DMS79 (cell line): ENCODE data around the gene LRRIQ1.
"Not testable (repeated sequence)": the region's sequence is repeated elsewhere in the genome, so short reads cannot be mapped to it uniquely, and the experiment has no call there.

Experiments
- DNase-seq: peaks from one replicate; lab custom pipeline; 2025; lab: John Stamatoyannopoulos, UW

LRRIQ1 gene

DNA sequence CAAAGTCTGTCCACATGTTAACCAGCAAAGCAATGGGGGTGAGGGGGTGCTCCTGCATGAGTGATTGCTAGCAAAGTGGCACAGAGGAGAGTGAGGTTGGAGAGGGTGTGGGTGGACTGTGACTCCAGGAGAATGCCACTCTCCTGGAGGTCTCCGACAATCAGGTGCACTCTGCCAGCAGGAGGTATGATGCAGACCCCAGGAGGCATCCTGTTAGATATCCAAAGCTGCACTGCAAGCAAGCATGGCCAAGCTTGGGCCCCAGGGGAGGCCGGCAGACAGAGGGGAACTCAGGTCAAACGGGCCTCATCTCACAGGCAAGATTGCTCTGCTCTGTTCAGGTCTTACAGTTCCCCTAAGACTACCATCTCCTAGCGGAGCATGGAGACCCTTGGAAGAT, 170.4 kb downstream of the LRRIQ1 start:
- no peak for DNase-seq

DNA sequence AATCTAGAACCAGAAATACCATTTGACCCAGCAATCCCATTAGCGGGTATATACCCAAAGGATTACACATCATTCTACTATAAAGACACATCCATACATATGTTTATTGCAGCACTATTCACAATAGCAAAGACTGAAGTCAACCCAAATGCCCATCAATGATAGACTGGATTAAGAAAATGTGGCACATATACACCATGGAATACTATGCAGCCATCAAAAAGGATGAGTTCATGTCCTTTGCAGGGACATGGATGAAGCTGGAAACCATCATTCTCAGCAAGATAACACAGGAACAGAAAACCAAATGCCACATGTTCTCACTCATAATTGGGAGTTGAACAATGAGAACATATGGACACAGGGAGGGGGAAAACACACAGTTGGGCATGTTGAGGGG, 188.2 kb downstream of the LRRIQ1 start:
- DNase-seq: not testable (repeated sequence)

DNA sequence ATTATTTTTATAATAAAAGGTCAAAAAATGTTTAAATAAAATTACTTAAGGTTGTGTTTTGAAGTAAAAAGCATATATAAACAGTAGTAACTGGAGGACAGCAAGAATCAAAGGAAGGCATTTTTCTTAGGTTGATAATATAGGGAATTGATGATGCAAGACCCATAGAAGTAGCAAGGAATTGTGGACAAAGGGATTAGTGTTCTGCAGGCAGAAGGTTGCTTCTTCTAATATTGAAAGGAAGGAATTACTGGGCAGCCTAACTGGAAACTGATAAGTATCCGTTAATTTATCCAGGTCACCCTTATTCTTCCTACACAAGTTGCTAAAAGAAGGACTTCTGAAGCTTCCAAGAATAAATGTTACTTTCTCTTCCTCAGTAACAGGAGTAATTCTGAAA, 189.3 kb downstream of the LRRIQ1 start:
- DNase-seq: no peak

DNA sequence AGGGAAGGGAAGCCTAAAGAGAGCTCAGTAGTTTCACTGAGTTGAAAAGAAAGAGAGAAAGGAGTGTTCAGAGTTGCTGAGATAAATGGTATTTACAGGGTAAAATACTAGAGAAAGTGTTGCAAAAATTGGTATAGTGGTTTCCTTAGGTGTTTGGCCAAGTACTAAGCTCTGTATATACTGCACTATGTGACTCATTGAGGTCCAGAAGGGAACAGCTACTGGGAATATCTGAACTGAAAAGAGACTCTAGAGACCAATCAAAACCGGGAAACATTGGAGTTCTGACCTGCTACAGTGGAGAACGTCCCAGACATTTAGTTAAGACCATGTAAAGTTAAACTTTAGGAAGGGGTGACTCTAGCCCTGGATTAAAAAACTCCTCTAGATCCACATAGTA, 201.2 kb downstream of the LRRIQ1 start:
- DNase-seq: no peak

DNA sequence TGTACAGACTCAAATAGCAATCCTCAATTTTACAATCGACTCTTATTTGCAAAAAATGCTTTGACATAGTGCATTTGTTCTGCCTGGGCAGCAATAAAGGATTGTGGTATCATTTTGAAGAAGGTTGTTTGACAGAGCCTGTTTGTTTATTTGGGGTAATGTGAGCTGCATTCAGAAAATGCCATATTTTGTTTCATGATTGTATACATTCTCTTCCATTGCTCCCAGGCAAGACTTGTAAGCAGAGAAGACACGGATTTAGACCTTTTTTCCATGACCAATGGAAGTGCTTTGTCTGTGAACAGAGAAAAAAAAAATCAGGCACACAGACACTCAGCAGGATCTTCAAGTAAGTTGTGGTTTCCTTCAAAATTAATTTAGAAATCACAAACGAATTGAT, 208.4 kb downstream of the LRRIQ1 start:
- DNase-seq: no peak

DNA sequence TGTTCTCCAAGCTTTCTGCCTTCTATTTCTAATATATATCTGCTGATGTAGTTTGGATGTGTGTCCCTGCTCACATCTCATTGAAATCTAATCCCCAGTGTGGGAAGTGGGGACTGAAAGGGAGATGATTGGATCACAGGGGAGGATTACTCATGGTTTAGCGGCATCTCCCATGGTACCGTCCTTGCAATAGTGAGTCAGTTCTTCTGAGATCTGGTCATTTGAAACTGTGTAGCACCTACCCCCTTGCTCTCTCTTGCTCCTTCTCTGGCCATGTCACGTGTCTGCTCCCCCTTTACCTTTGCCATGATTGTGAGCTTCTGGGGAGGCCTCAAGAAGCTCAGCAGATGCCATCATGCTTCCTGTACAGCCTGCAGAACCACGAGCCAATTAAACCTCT, 217.7 kb downstream of the LRRIQ1 start:
- no peak for DNase-seq

DNA sequence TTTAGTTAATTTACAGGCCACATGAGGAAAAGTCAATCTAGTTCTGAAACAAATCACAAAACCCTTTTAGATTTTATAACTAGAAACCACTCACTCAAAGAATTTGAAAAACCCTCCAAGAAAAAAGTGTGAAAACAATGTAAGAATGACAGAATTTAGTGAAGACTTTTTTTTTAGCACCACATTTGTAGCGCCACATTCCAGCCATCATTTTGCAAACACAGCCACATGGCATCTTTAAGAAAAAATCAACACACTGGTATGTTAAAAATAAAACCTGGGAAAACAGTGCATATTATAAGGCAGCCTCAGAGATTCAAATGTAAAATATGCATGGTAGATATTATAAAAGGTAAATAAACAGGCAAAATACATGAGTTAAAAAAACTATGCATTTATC, 221.5 kb downstream of the LRRIQ1 start:
- DNase-seq: no peak

DNA sequence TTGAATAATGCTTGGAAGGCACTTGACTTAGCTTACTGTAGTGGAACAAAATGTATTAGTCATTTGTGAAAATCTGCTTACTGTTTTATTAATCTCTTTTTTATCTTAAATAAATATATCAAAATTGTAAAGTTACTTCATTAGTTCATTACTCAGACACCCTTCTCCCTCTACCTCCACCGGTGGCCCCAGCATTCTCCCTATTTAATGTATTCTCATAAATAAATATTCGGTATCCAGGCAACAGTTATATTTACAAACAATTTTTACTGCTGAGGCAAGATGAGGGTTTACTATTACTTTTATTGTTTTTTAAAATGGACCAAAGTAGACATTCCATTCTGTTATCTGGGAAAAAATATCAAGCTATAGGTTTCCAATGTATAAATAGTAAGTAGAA, 224.3 kb downstream of the LRRIQ1 start:
- DNase-seq: no peak

DNA sequence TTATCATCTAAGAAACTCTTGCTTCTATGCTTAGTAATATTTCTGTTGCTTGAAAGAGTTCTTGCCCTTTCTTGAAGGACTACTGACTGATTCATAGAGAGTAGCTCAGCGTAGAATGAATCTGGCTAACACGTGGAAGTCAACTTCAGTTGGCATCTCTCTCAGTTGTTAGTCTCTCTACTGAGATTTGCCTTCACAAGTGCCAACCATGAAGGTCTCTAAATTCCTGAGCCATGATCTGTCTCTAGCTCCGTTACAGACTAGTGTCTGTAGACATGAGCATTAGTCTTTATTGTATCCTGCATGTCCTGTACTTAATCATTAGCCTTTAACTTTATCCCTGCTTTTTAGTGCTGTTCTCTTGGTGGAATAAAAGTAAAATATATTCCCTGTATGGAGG, 224.7 kb downstream of the LRRIQ1 start:
- DNase-seq: no peak

DNA sequence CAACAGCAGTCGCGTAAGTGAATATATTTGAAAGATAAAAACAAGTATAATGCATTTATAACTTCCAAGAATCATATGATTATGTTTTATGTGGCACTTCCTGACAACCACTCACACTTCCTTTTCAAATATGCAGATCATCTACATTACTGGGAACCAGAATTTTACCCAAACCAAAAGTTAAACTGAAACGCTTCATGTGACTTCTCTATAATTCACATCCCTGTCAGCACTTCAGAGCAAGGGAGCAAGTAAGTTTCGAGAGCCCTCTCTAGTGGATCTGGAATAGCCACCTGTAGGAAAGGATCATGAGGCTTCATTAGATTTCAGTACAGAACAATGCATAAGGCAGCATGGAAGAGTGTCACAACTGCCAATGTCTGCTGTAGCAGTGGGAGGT, 230.2 kb downstream of the LRRIQ1 start:
- no peak for DNase-seq

DNA sequence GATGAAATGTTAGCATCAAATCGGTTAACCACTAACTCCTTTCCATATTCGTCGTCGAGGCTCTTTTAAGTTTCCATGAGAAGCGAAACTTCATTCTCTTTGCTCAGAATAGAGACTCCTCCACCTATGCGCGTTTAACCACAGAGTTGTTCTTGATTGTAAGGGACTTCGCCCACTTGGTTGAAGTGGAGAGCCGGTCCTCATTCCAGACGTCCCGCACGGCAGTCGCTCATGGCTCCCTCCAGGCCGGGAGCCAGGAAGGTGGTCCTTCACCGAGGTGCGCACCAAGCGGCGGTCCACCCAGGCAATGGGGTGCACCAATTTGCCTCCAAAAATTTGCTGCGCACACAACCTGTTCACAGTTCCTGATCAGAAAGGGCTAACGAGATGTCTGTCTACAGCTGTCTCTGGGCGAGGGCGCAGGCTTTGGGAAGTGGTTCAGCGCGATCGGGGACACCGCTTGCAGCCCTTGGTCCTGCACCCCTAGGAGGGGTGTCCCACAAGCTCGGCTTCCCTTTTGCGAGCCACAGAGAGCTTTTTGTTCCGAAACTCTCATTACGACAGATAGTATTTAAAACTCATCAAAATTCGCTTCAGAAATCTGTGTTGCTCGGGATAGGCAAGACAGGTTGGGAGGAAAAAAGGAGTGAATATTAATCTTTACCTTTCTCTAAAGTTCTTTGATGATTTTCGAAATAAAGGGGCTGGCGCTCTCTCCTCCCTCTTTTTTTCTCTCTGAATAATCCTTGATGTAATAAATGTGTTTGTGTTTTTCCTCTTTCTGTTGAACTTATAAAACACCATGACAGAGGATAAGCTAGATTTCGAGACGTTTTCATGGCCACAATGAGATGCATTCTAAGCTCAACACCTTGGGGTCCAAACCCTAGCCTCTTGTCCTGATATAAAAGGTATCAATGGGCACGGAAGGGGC, 237.5 kb downstream of the LRRIQ1 start:
- no peak for DNase-seq

DNA sequence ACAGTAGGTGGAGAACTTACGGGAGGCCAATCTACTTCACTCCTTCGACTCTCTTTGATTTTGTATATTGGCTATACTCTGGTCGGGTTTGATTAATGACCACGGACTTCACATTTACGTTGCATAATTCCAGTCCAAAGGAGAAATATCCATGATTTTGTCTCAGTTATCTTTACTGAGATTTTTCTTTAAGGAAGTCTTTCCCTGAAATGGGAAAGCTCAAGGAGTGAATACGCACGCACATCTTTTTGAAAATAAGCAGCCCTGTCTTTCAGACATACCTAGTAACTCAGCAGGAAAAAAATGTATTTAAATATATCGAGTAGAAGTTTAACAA, 238.1 kb downstream of the LRRIQ1 start:
- no peak for DNase-seq

DNA sequence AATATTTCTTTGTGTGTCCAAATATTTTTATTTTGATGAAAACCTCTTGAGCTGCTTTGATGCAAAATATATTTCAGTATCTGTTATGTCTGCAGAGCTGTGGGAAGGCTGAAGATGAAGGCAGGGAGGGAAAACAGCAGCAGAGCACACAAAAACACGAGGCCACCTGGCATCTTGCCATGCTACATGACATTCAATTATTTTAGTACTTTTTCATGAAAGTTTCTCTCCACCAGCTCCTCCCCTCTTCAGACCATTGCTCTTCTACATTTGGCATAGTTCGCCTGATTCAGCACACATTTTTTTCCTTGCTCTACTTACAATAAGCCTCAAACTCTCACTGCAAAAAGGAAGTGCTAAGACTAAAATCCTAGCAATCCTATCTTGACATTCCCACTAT, 239.2 kb downstream of the LRRIQ1 start:
- DNase-seq: no peak

DNA sequence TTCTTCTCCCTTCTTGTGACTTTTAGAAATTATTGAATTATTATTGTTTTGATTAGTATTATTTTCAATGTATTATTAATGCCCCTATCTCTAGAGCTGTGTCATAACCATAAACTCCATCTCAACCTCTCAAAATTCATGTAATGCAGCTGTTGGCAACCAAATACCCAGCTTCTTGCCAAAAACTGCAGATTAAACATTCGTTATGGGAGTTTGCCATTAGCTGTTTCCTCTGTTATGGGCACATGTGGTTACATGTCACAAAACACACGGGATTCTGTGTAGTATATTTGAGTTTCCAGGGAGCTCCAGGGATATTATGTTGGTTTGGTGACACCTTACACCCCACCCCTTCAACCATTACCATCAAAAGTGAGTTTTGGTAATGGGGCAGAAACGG, 241.0 kb downstream of the LRRIQ1 start:
- DNase-seq: no peak

DNA sequence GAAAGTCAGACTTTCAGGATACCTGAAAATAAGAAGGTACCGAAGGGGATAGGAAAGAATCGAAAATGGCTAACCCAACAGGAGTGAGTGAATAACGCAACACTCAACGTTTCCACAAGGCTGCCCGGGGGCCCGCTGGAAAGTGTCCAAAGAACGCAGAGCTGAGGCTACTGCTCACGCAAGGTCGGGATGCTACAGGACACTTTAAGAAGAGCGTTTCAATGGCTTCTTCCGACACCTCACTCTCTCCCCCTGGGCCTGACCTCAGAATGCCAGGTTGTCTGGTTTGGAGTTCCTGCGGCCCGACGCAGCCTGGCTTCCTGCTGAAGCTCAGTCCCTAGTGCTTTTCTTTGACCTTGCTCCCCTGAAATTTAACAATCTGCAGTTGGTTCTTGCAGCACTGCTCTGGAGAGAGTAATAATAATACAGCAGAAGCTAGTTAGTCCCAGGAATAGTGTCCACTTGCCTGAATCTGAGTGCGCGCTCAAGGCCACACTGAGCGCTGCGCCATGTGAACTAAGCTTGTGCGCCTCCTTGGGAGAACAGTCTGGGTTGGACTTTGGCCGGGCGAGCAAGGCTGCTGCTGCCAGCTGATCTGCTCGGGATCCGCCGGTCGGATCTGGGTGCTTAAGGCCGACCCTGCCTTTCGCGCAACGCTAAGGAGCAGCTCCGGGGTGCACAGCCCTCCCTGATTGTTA, 241.9 kb downstream of the LRRIQ1 start:
- DNase-seq: no peak

DNA sequence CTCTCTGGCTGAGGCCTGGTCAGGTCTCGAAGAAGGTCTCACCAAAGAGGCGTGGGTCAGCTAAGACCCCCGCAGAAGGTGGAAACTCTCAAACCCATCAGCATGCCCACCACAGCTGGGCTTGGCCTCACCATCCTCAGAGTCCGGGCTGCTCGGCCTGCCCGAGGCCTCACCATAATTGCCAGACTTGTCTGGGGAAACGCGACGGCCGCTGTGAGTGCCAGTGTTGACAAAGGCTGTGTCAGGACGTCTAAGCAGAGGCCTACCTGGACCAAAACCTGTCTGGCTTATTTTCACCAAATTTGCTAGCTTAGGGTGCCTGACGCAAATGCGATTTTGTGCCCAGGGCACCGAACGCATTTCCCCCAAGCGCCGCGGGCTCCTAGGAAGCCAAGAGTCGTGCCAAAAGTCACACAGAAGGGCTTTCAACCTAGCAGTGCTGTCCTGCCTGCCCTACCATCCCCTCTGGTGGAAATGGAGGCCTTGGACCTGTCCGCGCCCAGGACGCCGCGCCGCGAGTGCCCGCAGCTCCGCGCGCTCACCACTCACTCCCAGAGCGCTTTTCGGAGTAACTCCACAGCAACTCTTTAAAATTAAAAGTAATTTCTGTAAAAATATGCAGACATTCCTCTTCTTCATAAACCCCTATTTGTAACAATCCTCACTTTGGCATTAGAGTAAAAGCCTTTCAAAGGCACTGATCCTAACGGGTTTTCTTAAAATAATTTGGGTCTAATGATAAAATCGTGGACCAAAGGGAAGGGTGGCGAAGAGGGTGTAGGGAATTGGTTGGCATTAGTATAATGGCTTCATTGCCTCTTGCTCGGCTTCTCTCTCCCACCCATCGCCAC, 242.7 kb downstream of the LRRIQ1 start:
- DNase-seq: no peak

DNA sequence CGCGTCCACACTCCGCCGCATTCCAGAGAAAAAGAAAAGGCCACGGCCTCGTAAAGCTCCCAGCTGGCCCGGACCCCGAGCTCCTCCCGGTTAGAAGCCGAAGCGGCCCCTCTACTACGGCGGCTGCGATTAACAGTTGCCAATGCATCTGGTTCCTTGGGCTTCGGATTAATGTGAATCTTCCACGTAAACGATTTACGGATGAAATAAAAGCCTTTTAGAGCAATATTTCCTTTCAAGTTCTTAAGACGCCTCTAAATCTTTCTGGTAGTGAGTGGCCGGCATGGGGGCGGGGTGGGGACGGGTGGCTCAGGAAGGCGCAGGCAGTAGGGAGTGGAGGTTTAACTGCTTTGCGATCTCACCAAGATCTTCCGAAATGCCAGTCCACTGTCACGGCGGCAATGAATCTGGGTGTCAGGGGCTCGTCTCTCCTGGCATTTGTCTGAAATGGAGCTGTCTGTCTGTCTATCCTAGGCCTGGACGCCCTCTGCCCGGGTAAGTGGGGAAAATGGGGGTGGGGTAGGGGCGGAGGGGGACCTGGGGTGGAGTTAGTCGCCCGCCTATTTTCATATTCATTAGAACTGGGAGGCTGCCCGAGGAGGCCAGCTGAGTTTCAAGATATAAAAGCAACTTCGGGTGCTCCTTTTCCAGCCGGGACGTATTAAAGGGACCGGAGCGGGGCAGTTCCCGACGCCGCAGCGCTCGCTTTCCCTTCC, 243.5 kb downstream of the LRRIQ1 start:
- DNase-seq: no peak

DNA sequence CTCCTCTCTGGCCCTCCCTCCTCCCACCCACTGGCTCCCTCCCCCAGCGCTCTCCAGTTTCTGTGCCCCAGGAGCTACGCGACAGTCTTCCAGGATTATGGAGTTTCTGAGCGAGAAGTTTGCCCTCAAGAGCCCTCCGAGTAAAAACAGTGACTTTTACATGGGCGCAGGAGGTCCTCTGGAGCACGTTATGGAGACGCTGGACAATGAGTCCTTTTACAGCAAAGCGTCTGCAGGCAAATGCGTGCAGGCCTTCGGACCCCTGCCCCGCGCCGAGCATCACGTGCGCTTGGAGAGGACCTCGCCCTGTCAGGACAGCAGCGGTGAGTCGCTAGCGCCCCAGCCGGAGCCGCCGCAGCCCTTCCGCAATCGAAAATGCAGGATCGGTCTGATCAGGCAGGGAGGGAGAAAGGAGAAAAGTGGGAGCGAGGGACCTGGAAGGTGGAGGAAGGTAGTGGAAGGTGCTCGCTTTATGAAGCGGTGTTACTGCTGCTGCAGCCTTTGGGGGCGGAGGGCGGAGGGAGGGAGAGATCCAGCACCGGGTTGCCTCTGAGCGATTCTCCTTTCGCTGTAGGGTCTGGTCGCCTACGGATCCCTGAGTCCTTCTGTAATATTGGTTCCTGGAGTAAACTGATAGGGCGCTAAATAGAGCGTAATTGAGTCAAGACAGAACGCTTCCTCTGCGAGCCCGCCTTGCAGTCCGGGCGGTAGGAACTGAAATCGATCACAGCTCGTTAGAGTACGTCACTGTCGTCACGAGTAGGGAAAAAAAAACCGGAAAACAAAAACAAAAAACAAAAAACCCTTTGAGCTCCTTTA, 244.2 kb downstream of the LRRIQ1 start, which contains the start of gene ALX1:
Gene ALX1, plus strand, starts transcription at position 56 of the 819 bp plus-strand sequence. Its CDS starts 42 bp downstream, at position 98.
- DNase-seq: no peak

DNA sequence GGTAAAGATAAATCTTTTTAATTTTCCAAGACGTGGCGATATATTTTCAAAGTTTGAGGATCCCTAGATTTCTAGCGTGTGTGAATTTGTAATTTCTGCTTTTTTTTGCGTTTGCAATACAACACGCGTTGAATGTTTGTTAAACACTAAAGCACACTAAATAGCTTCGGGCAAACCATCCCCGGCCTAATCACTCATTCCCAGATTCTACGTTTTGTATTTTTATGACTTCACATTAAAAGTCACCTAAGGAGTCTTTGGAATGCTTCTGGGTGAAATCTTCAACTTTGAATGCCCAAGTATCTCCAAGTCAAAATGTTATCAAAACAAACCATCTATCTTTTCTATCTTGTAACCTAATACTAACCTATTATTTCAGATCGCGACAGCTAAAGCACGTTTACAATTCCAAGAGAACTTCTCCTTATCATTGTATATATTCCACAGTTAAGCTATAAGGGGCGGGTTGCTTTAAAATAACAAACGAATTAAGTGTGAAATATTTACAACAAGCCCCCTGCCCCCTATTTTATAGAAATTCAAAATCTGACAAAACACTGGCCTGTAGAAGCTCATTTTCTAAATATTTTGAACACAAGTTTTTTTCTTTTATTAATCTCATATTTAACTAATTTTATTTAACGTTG, 245.0 kb downstream of the LRRIQ1 start:
- DNase-seq: no peak

DNA sequence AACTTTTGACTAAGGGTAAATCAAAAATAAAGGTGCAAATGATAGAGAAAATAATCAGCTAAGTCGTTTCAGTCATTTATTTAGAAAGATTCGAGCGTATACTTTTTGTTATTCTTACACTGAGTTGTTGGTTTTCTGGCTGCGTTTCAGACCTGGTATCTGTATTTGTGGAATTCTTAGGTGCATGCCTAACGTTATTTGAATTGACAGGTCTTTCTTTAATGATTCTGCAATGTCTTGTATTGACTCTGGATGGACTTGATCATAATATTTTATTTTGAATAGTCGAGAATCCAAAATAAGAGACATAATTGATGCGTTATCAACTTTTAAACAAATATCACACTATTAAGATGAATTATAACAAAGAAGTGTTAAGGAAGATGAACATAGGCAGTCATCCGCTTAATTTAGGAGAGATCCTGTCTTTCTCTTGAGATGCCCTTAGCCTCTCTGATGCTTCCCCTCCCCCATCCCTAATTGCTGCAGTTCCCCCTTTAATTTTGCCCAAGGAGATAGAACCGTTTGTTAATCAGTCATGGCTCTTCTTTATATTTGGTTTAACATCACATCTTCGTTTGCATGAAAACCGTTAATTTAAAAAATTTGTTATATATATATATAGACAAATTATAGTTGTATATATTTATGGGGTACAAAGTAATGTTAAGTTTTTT, 245.6 kb downstream of the LRRIQ1 start:
- DNase-seq: no peak
